ENCODE data around the gene ALDH3B2.

The ALDH3B2 gene

GRCh38 chr11:67612751-67613150 lies 61.7 kb downstream of the ALDH3B2 start:
- no peak for DNase-seq

All from CD4-positive, alpha-beta T cell treated with Interferon alpha-2 for 1 hour (primary cell).